Caco-2 (cell line): Measurements from ENCODE around the gene LHFPL3. TPM values are rescaled to one million over a fixed set of nuclear protein-coding genes. Genes with fewer than 3 reads are reported as not detected.

Source experiments
- BruUV-seq: library from RNA; stranded (reverse); fragments of 400-500 nt; replicated peaks from 2 replicates; lab custom pipeline; 2021; lab: Mats Ljungman, UMichigan
- CTCF ChIA-PET: fragments of 300-600 bp; sonication (Branson Sonifier 250); formaldehyde crosslinking; loops from one replicate; lab custom pipeline; 2022; ENCODE audit warnings: antibody characterized with exemption; lab: Charles Lee
- POLR2A ChIA-PET: fragments of 300-600 bp; sonication (Branson Sonifier 250); formaldehyde crosslinking; loops from one replicate; lab custom pipeline; 2022; ENCODE audit warnings: antibody characterized with exemption; lab: Charles Lee
- DNase-seq, 2 experiments: peaks; one replicate each; pipeline versions ENCODE4 v3.0.0 to v3.0.0-alpha.2; 2020 to 2022
- H3K27me3 ChIP-seq: replicated peaks from 2 replicates; pipeline ENCODE4 v1.6.0; 2011; ENCODE audit warnings: low read length; ENCODE audit not compliant: control insufficient read depth, insufficient read depth
- H3K36me3 ChIP-seq: 2 replicates; pipeline ENCODE4 v1.5.1; 2011; ENCODE audit warnings: low read length; ENCODE audit not compliant: control insufficient read depth, insufficient read depth
- H3K4me1 ChIP-seq: fragments of 250-450 bp; sonication (Bioruptor Pico); 2 replicates; pipeline ENCODE4 v1.5.1; 2020; ENCODE audit warnings: mild to moderate bottlenecking
- H3K4me3 ChIP-seq: 2 replicates; pipeline ENCODE4 v1.5.1; 2011; ENCODE audit warnings: low read depth, mild to moderate bottlenecking, control low read depth, low read length
- H3K9me3 ChIP-seq: fragments of 250-450 bp; sonication (Bioruptor Pico); 2 replicates; pipeline ENCODE4 v1.5.1; 2020; ENCODE audit warnings: mild to moderate bottlenecking, moderate library complexity
- H3K27ac Mint-ChIP-seq: one replicate; pipeline ENCODE4 v1.8.0; 2022; ENCODE audit warnings: mixed read lengths; ENCODE audit not compliant: unreplicated experiment
- H3K27me3 Mint-ChIP-seq: one replicate; pipeline ENCODE4 v1.8.0; 2022; ENCODE audit warnings: mixed read lengths; ENCODE audit not compliant: insufficient read depth, unreplicated experiment
- H3K36me3 Mint-ChIP-seq: one replicate; pipeline ENCODE4 v1.8.0; 2022; ENCODE audit warnings: mild to moderate bottlenecking, mixed read lengths; ENCODE audit not compliant: insufficient read depth, unreplicated experiment
- H3K4me1 Mint-ChIP-seq: one replicate; pipeline ENCODE4 v1.8.0; 2022; ENCODE audit warnings: low read depth, mixed read lengths; ENCODE audit not compliant: unreplicated experiment
- H3K4me3 Mint-ChIP-seq: one replicate; pipeline ENCODE4 v1.8.0; 2022; ENCODE audit warnings: mild to moderate bottlenecking, moderate library complexity, mixed read lengths; ENCODE audit not compliant: unreplicated experiment
- H3K9me3 Mint-ChIP-seq: one replicate; pipeline ENCODE4 v1.8.0; 2022; ENCODE audit warnings: mixed read lengths; ENCODE audit not compliant: unreplicated experiment
- intact Hi-C: fragments of 100-400 bp; cut with micrococcal nuclease; formaldehyde crosslinking; loops from one replicate; pipeline ENCODE4 v1.10.0; 2022; ENCODE audit not compliant: unreplicated experiment
- total RNA-seq: library from RNA; stranded (reverse); gene quantifications from 2 replicates; pipeline ENCODE4 v1.2.3, GENCODE V29; 2022
- TF ChIP-seq, protein P1 (sequence below), 2 experiments: fragments of 200-600 bp in 1 of 2; IDR thresholded peaks; 1 replicate in 1 of 2; 2 replicates in 1 of 2; pipeline versions ENCODE4 v1.5.1 to v1.8.0; 2011 to 2022; ENCODE audit warnings: antibody characterized with exemption in 1 of 2, control low read depth in 1 of 2, inconsistent platforms in 1 of 2, low read depth in 1 of 2, low read length in 1 of 2, mild to moderate bottlenecking in 1 of 2, moderate library complexity in 1 of 2; ENCODE audit not compliant: insufficient read depth in 1 of 2, severe bottlenecking in 1 of 2, unreplicated experiment in 1 of 2

Gene LHFPL3
- total RNA-seq, 1 experiment from 2014 or later: not detected

DNA sequence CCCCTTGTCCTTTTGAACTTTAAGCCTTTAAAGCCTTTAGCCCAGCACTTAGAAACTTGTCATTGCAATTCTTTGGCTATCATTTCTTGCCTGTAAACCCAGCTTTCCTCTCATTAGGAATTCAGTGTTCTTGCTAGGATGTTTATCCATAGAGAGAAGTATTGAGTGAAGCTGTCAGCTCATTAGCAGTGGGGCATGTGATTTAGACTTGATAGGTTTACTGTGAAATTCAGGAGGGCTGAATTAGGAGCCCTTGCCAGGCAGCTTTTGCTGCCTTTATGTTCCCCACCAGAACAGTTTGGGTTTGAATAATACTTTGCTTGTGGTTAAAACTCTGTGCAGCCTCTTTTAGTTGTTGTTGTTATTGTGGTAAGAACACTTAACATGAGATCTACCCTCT lies 39.5 kb downstream of the LHFPL3 start:
- Mint-ChIP-seq H3K4me3 (no peak overlapping the region), H3K4me1 (no peaks in the 10 kb centered on the region), H3K36me3 (no peaks in the 10 kb centered on the region), H3K9me3 (no peaks in the 10 kb centered on the region), H3K27me3 (peaks cover 24% of the 10 kb centered on the region), H3K27ac (no peak overlapping the region)
- intact Hi-C loops: no loop called here
- CTCF ChIA-PET: no interaction called here
- POLR2A ChIA-PET: no interaction called here
- no TSS peak for BruUV-seq
- no peaks in the 10 kb centered on the region for H3K27me3 ChIP-seq
- no peaks in the 10 kb centered on the region for H3K36me3 ChIP-seq
- no peaks in the 10 kb centered on the region for H3K4me1 ChIP-seq
- H3K9me3 ChIP-seq: no peaks in the 10 kb centered on the region
- DNase-seq: no peak
- H3K4me3 ChIP-seq: no peak overlapping the region
- TF ChIP-seq, protein P1, sequence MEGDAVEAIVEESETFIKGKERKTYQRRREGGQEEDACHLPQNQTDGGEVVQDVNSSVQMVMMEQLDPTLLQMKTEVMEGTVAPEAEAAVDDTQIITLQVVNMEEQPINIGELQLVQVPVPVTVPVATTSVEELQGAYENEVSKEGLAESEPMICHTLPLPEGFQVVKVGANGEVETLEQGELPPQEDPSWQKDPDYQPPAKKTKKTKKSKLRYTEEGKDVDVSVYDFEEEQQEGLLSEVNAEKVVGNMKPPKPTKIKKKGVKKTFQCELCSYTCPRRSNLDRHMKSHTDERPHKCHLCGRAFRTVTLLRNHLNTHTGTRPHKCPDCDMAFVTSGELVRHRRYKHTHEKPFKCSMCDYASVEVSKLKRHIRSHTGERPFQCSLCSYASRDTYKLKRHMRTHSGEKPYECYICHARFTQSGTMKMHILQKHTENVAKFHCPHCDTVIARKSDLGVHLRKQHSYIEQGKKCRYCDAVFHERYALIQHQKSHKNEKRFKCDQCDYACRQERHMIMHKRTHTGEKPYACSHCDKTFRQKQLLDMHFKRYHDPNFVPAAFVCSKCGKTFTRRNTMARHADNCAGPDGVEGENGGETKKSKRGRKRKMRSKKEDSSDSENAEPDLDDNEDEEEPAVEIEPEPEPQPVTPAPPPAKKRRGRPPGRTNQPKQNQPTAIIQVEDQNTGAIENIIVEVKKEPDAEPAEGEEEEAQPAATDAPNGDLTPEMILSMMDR (IDR thresholded peaks at IDR 0.05; ENCODE audit: insufficient read depth in 1 of 2, low read depth in 1 of 2, low read length in 1 of 2, severe bottlenecking in 1 of 2, unreplicated experiment in 1 of 2): no peak

DNA sequence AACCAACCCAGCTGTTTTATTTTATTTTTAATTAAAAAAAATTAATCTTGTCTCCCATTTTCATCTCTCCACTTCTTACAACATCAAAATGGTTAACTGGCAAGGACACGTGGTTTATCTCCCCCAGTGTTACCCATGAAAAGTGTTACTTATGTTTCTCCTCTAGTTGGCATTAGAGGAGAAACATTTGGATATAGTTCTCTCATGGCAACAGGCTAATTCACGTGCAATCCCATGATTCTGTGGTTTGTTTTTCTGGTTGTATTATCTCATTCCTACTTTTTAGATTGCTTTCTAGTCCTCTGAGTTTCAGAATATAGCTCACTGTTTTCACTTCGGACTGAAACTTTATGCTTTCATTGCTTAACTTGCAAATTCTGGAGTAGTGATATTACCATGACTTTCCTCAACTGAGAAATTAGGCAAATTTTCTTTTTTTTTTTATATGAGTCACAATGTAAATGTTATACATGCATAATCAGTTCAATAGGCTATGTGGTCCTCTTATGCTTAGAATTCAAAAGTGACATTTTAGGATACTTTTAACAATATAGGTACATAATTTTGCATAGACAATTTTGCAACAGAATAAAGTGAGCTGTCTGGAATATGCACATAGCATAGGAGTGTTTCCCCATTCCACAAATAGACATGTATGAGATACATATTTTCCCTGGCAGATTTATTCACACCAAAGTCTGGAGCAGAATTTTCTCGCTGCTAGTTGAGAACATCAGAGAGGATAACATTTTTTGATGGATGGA lies 43.0 kb downstream of the LHFPL3 start:
- BruUV-seq: no TSS peak
- TF ChIP-seq, protein P1 (IDR thresholded peaks at IDR 0.05; ENCODE audit: insufficient read depth in 1 of 2, low read depth in 1 of 2, low read length in 1 of 2, severe bottlenecking in 1 of 2, unreplicated experiment in 1 of 2): no peak
- Histone ChIP-seq H3K27me3 (no peaks in the 10 kb centered on the region), H3K36me3 (no peaks in the 10 kb centered on the region), H3K9me3 (no peaks in the 10 kb centered on the region), H3K4me3 (no peak overlapping the region), H3K4me1 (no peaks in the 10 kb centered on the region)
- no peak for DNase-seq
- H3K27ac Mint-ChIP-seq: no peak overlapping the region
- POLR2A ChIA-PET: no interaction called here
- no peaks in the 10 kb centered on the region for H3K36me3 Mint-ChIP-seq
- H3K27me3 Mint-ChIP-seq: peaks cover 16% of the 10 kb centered on the region
- no peaks in the 10 kb centered on the region for H3K4me1 Mint-ChIP-seq
- intact Hi-C loops: no loop called here
- no peak overlapping the region for H3K4me3 Mint-ChIP-seq
- CTCF ChIA-PET: no interaction called here
- H3K9me3 Mint-ChIP-seq: no peaks in the 10 kb centered on the region

DNA sequence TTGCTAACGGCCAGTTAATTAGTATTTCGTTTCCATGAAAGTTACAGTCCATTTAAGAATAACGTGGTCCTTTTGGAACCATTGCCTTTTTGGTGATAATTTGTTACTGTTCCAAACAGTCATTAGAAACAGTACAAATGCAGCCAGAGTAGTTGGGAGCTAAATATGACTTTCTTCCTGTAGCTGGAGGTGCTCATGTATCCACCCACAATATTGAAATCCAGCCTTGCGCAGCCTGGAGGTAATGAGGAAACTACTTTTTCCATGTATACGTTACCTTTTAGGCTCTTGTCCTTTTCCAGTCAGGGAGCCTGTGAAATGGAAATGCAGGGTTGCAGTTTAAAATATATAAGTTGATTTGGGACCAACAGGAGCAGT lies 43.6 kb downstream of the LHFPL3 start:
- CTCF ChIA-PET: no interaction called here
- TF ChIP-seq, protein P1 (IDR thresholded peaks at IDR 0.05; ENCODE audit: insufficient read depth in 1 of 2, low read depth in 1 of 2, low read length in 1 of 2, severe bottlenecking in 1 of 2, unreplicated experiment in 1 of 2): no peak
- H3K9me3 Mint-ChIP-seq: no peaks in the 10 kb centered on the region
- no peaks in the 10 kb centered on the region for H3K4me1 ChIP-seq
- no peak overlapping the region for H3K4me3 Mint-ChIP-seq
- no peaks in the 10 kb centered on the region for H3K4me1 Mint-ChIP-seq
- H3K4me3 ChIP-seq: no peak overlapping the region
- intact Hi-C loops: no loop called here
- H3K36me3 Mint-ChIP-seq: no peaks in the 10 kb centered on the region
- no peaks in the 10 kb centered on the region for H3K27me3 ChIP-seq
- H3K36me3 ChIP-seq: no peaks in the 10 kb centered on the region
- no peak overlapping the region for H3K27ac Mint-ChIP-seq
- POLR2A ChIA-PET: no interaction called here
- DNase-seq: no peak
- H3K27me3 Mint-ChIP-seq: peaks cover 16% of the 10 kb centered on the region
- BruUV-seq: no TSS peak
- H3K9me3 ChIP-seq: no peaks in the 10 kb centered on the region
